GM18505 (cell line): Measurements from ENCODE around the gene WEE1.

ENCODE experiments used
- ATAC-seq: cut with Tn5 transposase; IDR thresholded peaks from one replicate; pipeline ENCODE4 v1.9.1; 2021; ENCODE audit not compliant: unreplicated experiment
- POLR2A ChIP-seq: IDR thresholded peaks from 4 replicates; pipeline ENCODE4 v1.6.1; 2011; ENCODE audit warnings: borderline replicate concordance; ENCODE audit not compliant: insufficient read depth, insufficient read length; ENCODE audit errors: extremely low read depth

WEE1 gene

GRCh38 chr11:9629064-9629463 is 55.6 kb downstream of the WEE1 start:
- no peak for TF ChIP-seq POLR2A
- no peak for ATAC-seq

DNA sequence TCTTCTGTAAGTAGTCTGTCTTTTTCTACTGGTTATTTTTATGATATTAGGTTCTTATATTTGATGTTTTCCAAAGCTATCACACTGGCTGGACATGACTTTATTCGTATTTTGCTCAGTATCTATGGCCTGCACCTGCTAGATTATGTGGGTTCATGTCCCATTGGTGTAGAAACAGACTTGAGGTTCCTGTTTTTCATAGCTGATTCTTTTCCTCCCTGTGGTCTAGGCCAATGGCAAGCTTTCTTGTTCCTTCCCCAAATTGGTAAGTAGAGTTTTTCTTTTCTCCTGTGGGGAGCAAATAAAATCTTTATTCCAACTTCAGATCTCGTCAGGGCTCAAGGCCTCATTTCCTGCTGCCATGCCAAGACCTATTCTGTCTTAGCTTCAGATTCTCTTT is 60.2 kb downstream of the WEE1 start:
- no peak for TF ChIP-seq POLR2A
- no peak for ATAC-seq

DNA sequence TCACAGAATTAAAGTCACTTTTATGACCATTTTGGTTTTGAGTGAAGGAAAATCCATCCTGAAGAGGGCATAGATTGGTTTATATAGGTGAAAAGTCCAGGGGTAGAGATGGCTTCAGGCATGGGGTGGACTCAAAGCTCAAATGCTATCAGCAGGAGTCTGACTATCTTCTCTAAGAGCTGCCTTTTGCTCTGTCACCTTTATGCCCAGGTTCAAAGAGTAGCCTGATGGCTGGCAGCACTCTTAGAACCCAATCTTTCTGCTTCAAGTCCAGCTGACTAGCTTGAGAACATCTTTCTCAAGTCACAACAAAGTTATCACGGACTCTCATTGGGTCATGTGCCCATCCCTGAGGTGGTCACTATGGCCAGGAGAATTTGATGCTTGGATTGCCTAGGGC is 63.2 kb downstream of the WEE1 start:
- TF ChIP-seq POLR2A: no peak
- ATAC-seq: no peak

DNA sequence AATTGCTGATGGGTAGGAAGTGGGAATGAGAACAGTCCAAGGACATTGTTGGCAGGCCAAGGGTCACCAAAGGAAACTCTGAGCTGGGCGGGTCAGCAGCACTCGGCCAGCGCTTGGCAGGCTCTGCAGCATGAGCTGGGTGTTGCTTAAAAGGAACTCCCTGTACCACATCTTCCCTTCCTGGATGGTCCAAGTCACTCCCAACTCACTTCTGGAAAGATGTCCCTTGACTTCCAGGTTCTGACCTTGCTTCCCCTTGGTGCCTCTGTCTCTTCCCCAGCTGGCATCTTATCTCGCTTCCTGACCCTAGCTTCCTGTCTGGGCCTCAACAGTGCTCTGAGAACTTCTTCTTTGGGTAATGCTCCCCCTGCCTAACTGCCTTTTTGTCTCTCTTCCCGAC is 65.6 kb downstream of the WEE1 start:
- no peak for TF ChIP-seq POLR2A
- no peak for ATAC-seq
